Spleen (tissue), 11 donors: ENCODE measurements around the gene PSAPL1. TPM values are rescaled to one million over a fixed set of nuclear protein-coding genes. Genes with fewer than 3 reads are reported as not detected.

Experiments
- DNase-seq: peaks from one replicate; pipeline ENCODE4 v3.0.0-alpha.2; 2020
- H3K27ac ChIP-seq, 8 donors: fragments of 200-600 bp; sonication (generic) in 7 of 8; 1 replicate in 4 of 8; 2 replicates in 4 of 8; pipeline versions ENCODE4 v1.5.0 to v1.8.0; 2016 to 2021; ENCODE audit warnings: inconsistent platforms in 4 of 8, mild to moderate bottlenecking in 4 of 8, moderate library complexity in 1 of 8
- H3K27me3 ChIP-seq, 7 donors: fragments of 200-600 bp; sonication (generic) in 6 of 7; replicated peaks in 1 of 7; 1 replicate in 4 of 7; 2 replicates in 3 of 7; pipeline versions ENCODE4 v1.5.0 to v1.8.0; 2016 to 2021; ENCODE audit warnings: inconsistent platforms in 3 of 7, mild to moderate bottlenecking in 1 of 7
- H3K36me3 ChIP-seq, 6 donors: fragments of 200-600 bp; sonication (generic) in 5 of 6; 1 replicate in 4 of 6; 2 replicates in 2 of 6; pipeline versions ENCODE4 v1.5.0 to v1.8.0; 2016 to 2021; ENCODE audit warnings: inconsistent platforms in 2 of 6
- H3K4me1 ChIP-seq, 6 donors: fragments of 200-600 bp; sonication (generic) in 5 of 6; 1 replicate in 3 of 6; 2 replicates in 3 of 6; pipeline versions ENCODE4 v1.5.0 to v1.8.0; 2016 to 2021; ENCODE audit warnings: inconsistent platforms in 3 of 6
- H3K4me3 ChIP-seq, 8 donors: fragments of 200-600 bp; sonication (generic) in 7 of 8; 1 replicate in 4 of 8; 2 replicates in 4 of 8; pipeline versions ENCODE4 v1.5.0 to v1.8.0; 2016 to 2021; ENCODE audit warnings: inconsistent platforms in 4 of 8, mild to moderate bottlenecking in 4 of 8, moderate library complexity in 2 of 8
- H3K9me3 ChIP-seq, 8 donors: fragments of 200-600 bp; sonication (generic) in 7 of 8; 1 replicate in 4 of 8; 2 replicates in 4 of 8; pipeline versions ENCODE4 v1.5.0 to v1.8.0; 2016 to 2021; ENCODE audit warnings: inconsistent platforms in 4 of 8
- CTCF ChIP-seq, 11 experiments: fragments of 200-600 bp in 7 of 11; fragments of 450-650 bp in 4 of 11; sonication (generic) in 4 of 11; IDR thresholded peaks in 8 of 11; conservative IDR thresholded peaks in 3 of 11; 1 replicate in 7 of 11; 2 replicates in 4 of 11; pipeline versions ENCODE4 v1.4.0 to v1.8.0; 2016 to 2021; ENCODE audit warnings: antibody characterized with exemption in 11 of 11, inconsistent platforms in 4 of 11, mild to moderate bottlenecking in 1 of 11
- POLR2A ChIP-seq, 3 donors: fragments of 450-650 bp; IDR thresholded peaks; one replicate each; pipeline ENCODE4 v1.5.1; 2017; ENCODE audit warnings: antibody characterized with exemption in 3 of 3, mild to moderate bottlenecking in 1 of 3
- POLR2AphosphoS5 ChIP-seq, 3 donors: sonication (generic); formaldehyde crosslinking; IDR thresholded peaks; one replicate each; pipeline ENCODE4 v1.5.1; 2017; ENCODE audit warnings: antibody characterized with exemption in 3 of 3
- WGBS, 5 donors: extraction: QIAGEN DNeasy Blood & Tissue Kit in 3 of 5; methylation state at CpG; one replicate each; pipeline versions ENCODE4 v1.1.5 to v1.1.7; 2013 to 2018; 5-methylcytosine and 5-hydroxymethylcytosine counted together
- intact Hi-C: fragments of 100-400 bp; cut with DNase I; formaldehyde crosslinking; loops from one replicate; pipeline ENCODE4 v1.15.0; 2023; ENCODE audit warnings: low total_unique reads
- polyA plus RNA-seq, 3 donors: library from polyadenylated mRNA; stranded (reverse); fragments of 200-250 nt; gene quantifications; one replicate each; pipeline ENCODE4 v1.2.1, GENCODE V29; 2013
- total RNA-seq, 7 donors: library from RNA; depleted of rRNA in 3 of 7; stranded (reverse); fragments of >200 nt in 3 of 7; fragmentation: NEBNext Ultra II Directional in 4 of 7; extraction: Animal tissue kit (Norgen Biotek cat#: 25700) in 4 of 7; gene quantifications; one replicate each; pipeline versions ENCODE4 v1.1.0 to v1.2.1, GENCODE V29; 2016 to 2021
- donor health status: healthy with polysubstance abuse.
- donor health status: DM: no; HTN: no; CAD: no; lungs with moderate emphysema.
- donor health status: DM: no; HTN: no; CAD: no.
- donor health status: Bipolar disorder and iron deficiency.
- donor health status: healthy.
- donor health status: DM: no; HTN: no; CAD: no.
- donor health status: DM: yes; HTN: yes; CAD: no.

The PSAPL1 gene
- total and polyA plus RNA-seq, 10 donors: not detected

- Histone ChIP-seq H3K27ac (peak overlapping the region in 1 of 8 donors; percentile 39), H3K4me1 (peaks cover 0 to 12% (median 2%) of the 10 kb centered on the region in 6 donors), H3K36me3 (no peaks in the 10 kb centered on the region), H3K9me3 (no peaks in the 10 kb centered on the region), H3K27me3 (no peaks in the 10 kb centered on the region), H3K4me3 (no peak overlapping the region)
- peak; percentile 12 to 38 (median 23) for TF ChIP-seq POLR2AphosphoS5 (IDR thresholded peaks at IDR 0.05)
- no peak for TF ChIP-seq POLR2A (IDR thresholded peaks at IDR 0.05)
- intact Hi-C loops: no loop called here
- peak; percentile 67 for DNase-seq
- 66 to 81% (median 74%) methylated on average over 5 to 18 of the region's 18 CpGs for WGBS, 5 donors
These were observed 10.1 kb downstream of the PSAPL1 start for GRCh38 chr4:7424553-7425111.

GRCh38 chr4:7423801-7424552 lies 10.8 kb downstream of the PSAPL1 start:
- peak; percentile 71 for DNase-seq
- TF ChIP-seq CTCF (IDR thresholded peaks at IDR 0.05 in 8 of 11, conservative IDR thresholded peaks at IDR 0.05 in 3 of 11) (no peak), POLR2AphosphoS5 (IDR thresholded peaks at IDR 0.05) (no peak), POLR2A (IDR thresholded peaks at IDR 0.05) (no peak)
- no peaks in the 10 kb centered on the region for H3K36me3 ChIP-seq
- no peak overlapping the region for H3K4me3 ChIP-seq
- intact Hi-C loops: no loop called here
- no peaks in the 10 kb centered on the region for H3K27me3 ChIP-seq
- peak overlapping the region in 1 of 8 donors; percentile 39 for H3K27ac ChIP-seq
- peaks cover 0 to 2% (median 0%) of the 10 kb centered on the region in 8 donors for H3K9me3 ChIP-seq
- WGBS, 5 donors: 57 to 79% (median 75%) methylated on average over 16 to 17 of the region's 17 CpGs
- peaks cover 0 to 12% (median 2%) of the 10 kb centered on the region in 6 donors for H3K4me1 ChIP-seq

GRCh38 chr4:7423391-7423790 lies 11.3 kb downstream of the PSAPL1 start:
- TF ChIP-seq CTCF (IDR thresholded peaks at IDR 0.05 in 8 of 11, conservative IDR thresholded peaks at IDR 0.05 in 3 of 11) (no peak), POLR2A (IDR thresholded peaks at IDR 0.05) (no peak), POLR2AphosphoS5 (IDR thresholded peaks at IDR 0.05) (no peak)
- H3K36me3 ChIP-seq: no peaks in the 10 kb centered on the region
- H3K4me1 ChIP-seq: peaks cover 0 to 12% (median 2%) of the 10 kb centered on the region in 6 donors
- DNase-seq: no peak
- no peak overlapping the region for H3K27ac ChIP-seq
- no peaks in the 10 kb centered on the region for H3K27me3 ChIP-seq
- peaks cover 0 to 7% (median 2%) of the 10 kb centered on the region in 8 donors for H3K9me3 ChIP-seq
- 71 to 88% (median 85%) methylated on average over 3 to 5 of the region's 5 CpGs for WGBS, 5 donors
- no peak overlapping the region for H3K4me3 ChIP-seq
- intact Hi-C loops: no loop called here

GRCh38 chr4:7422898-7423180 lies 11.9 kb downstream of the PSAPL1 start:
- Histone ChIP-seq H3K9me3 (peaks cover 0 to 13% (median 4%) of the 10 kb centered on the region in 8 donors), H3K4me1 (peaks cover 0 to 12% (median 2%) of the 10 kb centered on the region in 6 donors), H3K36me3 (no peaks in the 10 kb centered on the region), H3K27me3 (no peaks in the 10 kb centered on the region), H3K4me3 (no peak overlapping the region), H3K27ac (no peak overlapping the region)
- intact Hi-C loops: no loop called here
- peak; percentile 32 for DNase-seq
- WGBS, 5 donors: 88 to 95% (median 92%) methylated on average over 9 of the region's 9 CpGs
- no peak for TF ChIP-seq POLR2A (IDR thresholded peaks at IDR 0.05)
- no peak for TF ChIP-seq CTCF (IDR thresholded peaks at IDR 0.05 in 8 of 11, conservative IDR thresholded peaks at IDR 0.05 in 3 of 11)
- TF ChIP-seq POLR2AphosphoS5 (IDR thresholded peaks at IDR 0.05): no peak
